AG08395 (cell line): ENCODE results near the gene UCKL1.
"Not testable (repeated sequence)": the region's sequence is repeated elsewhere in the genome, so short reads cannot be mapped to it uniquely, and the experiment has no call there.

Experiments
- DNase-seq: peaks from one replicate; pipeline ENCODE4 v3.0.0; 2012; ENCODE audit warnings: mixed read lengths, low spot score

Gene UCKL1

GRCh38 chr20:63972312-63973159, 16.3 kb upstream of the UCKL1 start:
- DNase-seq: no peak

GRCh38 chr20:63971960-63972311, 15.7 kb upstream of the UCKL1 start:
- DNase-seq: not testable (repeated sequence)

GRCh38 chr20:63970714-63971431, 14.7 kb upstream of the UCKL1 start:
- DNase-seq: no peak

DNA sequence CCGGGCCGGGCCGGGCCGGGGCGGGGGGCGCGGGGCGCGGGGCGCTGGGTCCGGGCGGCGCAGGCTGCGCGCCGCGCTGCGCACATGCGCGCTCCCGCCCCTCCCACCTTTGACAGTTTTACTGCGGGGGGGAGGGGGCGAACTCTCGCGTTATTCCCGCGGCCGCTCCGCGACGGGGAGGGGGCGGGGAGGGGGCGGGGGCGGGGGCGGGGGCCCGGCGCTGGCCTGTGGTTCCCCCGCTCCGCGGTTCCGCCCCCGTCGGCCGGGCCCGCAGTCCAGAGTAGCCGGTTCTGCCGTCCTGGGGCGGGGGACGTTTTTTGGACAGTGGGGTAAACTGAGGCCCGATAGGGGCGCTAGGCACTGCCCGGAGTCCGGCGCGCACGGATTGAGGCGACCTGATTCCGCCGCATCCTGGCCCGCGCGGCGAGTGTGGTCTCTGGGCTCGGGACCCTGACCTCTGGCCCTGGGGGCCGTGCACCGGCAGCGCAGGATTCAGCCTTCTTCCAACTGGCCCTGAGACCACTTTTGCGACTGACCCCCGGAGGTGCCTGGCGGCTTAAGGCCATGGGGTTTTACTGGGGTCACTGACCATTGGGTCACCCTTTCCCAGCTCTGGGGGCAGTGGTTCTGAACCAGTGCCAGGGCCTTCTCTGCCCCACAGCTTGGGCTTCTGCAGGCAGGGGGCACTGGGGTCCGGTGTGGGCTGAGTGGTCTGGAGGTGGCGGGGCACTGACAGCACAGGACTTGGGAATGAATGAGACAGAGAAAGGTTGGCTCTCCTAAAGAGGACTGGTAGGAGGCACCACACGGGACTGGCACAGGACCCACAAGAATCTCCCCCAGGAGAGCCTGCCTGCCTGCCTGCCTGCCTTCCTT, 13.9 kb upstream of the UCKL1 start, which contains the start of gene ZNF512B:
Gene ZNF512B, minus strand, starts transcription at position 93 of the 876 bp plus-strand sequence. CDS start 1,980 bp downstream, outside the sequence.
- peak; percentile 94 for DNase-seq

GRCh38 chr20:63968928-63969760, 12.9 kb upstream of the UCKL1 start:
- no peak for DNase-seq

DNA sequence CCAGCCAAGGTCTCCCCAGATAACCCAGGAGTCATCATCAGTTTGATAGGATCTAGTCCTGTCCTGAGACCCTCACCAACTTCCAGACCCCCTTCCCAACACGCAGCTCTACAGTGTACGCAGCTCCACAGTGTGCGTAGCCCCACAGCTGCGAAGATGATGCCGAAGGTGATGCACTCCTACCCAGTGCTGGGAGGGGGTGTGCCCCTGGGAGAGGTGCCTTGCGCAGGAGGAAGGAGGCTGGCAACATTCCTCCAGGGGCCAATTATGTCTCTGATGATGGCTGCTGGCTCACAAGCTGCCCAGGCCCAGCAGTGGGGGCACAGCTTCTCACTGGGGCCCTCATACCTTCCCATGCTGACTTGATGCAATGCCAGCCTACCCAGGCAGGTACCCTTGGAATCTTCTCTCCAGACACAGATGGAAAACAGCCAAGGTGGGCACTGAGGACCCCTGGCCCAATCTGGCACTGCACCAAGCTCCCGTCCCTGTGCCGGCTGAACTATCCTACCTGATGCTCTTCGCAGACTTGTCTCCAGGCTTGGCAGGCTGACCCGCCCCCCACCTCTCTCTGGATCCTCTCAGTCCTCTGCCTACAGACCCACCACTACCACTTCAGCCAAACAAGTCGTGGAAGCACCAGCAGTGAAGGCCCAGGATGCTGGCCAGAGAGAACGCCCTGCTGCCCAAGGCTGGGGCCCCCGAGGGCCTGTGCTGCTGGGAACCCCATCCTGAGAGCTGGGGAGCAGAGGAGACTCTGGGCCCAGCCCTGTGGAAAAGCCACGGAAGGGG, 12.1 kb upstream of the UCKL1 start:
- DNase-seq: no peak

GRCh38 chr20:63967330-63968135, 11.3 kb upstream of the UCKL1 start:
- no peak for DNase-seq

DNA sequence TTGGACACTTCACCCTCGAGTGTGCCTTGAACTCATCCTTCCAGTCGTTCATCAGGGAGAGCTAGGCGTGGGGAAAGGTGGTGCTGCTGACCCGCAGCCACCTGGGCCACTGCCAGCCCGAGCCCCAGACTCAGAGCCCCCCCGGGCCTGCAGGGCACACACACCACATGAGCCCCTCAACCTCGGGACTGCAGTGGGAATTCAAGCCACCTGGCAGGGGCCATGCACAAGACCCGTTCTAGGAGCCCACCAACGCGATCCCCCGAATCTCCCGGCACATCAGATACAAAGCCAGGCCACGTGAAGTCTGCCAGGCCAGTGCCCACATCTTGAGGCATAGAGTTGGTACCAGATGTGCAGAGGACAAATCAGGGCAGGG, 10.7 kb upstream of the UCKL1 start:
- DNase-seq: no peak

- DNase-seq: no peak
Measured at GRCh38 chr20:63966172-63966943, 10.1 kb upstream of the UCKL1 start.

DNA sequence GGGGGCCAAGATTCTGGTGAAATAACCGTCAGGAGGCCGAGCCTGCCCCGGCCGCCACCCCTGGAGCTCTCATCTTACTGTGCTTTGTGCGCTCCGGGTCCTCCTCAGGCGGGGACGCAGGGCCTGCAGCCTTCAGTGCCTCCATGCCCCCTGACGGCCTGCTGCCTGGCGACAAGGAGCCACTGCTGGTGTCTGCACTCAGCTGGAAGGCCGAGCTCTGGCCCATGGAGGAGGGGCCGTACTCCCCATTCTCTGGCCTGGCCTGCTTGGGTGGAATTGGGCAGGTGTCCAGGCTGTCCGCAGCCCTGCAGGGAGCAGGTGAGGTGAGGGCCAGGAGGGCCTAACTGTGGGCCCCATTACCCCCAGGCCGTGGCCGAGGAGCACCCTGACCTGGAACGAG, 8.2 kb upstream of the UCKL1 start:
- DNase-seq: no peak

DNA sequence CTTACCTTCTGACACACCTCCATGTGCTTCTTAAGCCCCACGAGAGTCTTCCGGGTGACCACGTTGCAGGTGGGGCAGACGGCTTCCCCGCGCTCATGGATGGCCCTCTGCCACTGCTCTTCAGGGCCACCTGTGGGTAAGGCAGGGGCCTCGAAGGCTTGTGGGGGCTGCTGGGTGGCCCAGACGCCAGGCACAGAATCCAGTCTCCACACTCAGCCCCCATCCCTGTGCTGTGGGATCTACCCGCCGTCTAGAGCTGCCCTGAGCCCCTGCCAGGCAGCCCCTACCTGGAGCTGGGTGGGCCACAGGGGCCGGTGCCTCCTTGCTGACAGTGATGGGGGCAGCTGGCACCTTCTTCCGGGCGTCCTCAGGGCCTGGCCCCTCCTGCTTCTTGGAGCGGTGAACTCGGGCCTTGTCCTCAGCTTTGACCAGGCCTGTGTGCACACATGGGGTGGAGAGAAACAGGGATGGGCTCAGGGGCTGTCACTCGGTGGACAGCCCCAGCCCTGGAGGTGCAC, 7.6 kb upstream of the UCKL1 start:
- DNase-seq: no peak

GRCh38 chr20:63963348-63963741, 7.1 kb upstream of the UCKL1 start:
- DNase-seq: no peak

- no peak for DNase-seq
Measured at GRCh38 chr20:63962426-63963347, 6.5 kb upstream of the UCKL1 start.

DNA sequence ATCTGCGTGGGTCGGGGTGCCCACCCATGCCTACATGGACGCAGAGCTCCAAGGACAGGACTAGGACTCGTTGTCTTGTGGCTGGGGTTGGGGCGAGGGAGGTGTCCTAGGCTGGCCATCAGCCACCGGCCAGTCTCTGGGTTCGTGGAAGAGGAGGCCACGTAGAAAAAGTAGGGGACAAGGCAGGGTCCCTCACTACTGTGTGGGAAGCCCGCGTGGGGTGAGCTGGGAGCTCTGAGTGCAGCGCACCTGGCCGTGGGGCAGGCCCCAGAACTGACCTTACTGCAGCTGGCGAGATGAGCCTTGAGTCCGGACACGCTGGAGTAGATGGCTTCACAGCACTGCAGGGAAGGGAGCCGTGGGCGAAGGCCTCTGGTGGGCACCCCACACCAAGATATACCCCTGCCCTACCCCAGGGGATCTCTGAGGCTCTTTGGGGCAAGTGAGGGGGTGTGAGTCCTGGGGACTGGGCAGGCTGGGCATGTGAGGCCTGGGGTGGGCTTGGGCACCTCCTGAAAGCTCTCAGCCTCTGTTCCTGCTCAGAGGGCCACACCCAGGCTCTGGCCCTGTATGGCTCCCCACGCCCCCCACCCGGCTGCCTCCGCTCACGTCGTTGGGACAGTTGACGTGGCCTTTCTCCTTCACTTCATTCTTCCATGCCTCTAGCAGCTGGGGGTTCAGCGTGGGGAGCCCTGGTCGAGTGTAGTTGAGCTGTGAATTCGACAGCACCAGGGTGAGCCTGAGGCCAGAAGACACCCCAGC, 5.6 kb upstream of the UCKL1 start:
- DNase-seq: no peak

DNA sequence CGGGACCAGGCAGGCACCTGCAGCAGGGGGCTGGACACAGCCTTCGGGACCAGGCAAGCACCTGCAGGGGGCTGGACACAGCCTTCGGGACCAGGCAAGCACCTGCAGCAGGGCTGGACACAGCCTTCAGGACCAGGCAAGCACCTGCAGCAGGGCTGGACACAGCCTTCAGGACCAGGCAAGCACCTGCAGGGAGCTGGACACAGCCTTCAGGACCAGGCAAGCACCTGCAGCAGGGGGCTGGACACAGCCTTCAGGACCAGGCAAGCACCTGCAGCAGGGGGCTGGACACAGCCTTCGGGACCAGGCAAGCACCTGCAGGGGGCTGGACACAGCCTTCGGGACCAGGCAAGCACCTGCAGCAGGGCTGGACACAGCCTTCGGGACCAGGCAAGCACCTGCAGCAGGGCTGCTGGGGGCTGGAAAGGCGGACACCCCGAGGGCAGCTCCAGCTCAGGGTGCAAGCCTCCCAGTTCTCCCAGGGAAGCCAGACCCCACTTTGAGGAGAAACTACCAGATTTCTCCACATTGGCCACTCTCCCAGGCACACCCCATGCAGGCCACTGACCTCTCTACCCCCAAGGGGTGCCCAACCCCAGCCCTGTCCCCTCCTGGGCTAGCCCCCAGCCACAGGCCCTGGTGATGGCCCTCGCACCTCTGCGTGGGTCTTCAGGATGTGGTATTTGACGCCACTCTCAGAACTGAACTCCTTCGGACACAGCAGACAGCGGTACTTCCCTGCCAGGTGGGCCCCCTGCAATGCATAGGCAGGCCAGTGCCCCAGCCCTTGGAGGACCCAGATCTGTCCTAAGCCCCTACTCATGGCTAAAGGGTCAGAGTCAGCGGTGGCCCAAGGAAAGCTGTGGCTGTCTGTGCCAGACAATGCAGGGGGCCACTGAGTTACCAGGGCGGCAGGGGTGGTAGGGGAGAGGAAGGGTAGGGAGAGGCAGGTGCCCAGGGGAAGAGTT, 4.7 kb upstream of the UCKL1 start:
- not testable (repeated sequence) for DNase-seq

DNA sequence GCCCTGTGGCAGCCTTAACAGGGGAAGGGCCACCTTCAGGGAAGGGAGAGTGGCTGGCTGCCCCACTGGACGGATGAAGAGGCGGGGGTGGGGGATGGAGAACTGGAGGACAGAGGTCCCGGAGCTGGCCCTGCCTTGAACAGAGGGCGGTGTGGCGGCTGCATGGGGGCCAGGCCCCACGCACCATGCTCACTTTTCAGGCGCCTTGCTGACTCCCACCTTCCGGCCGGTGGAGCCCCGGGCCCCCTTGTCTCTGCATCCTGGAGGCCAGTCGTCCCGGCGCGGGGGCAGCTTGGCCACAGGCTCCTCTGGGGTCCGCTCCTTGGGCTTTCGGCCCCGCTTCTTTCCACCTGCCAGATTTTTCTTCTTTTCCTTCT, 3.5 kb upstream of the UCKL1 start:
- no peak for DNase-seq
